ENCODE data around the gene CHSY3.
"Not testable (repeated sequence)": the region's sequence is repeated elsewhere in the genome, so short reads cannot be mapped to it uniquely, and the experiment has no call there.

The CHSY3 gene

GRCh38 chr5:130155345-130156011, 251.2 kb downstream of the CHSY3 start:
- DNase-seq (ENCODE audit: low spot score), result no peak

GRCh38 chr5:130158036-130158435, 253.8 kb downstream of the CHSY3 start:
- no peak for DNase-seq (ENCODE audit: low spot score)

GRCh38 chr5:130159968-130160367, 255.7 kb downstream of the CHSY3 start:
- no peak for DNase-seq (ENCODE audit: low spot score)

GRCh38 chr5:130164966-130165365, 260.7 kb downstream of the CHSY3 start:
- no peak for DNase-seq (ENCODE audit: low spot score)

- DNase-seq (ENCODE audit: low spot score), result no peak
Measured at GRCh38 chr5:130166839-130167490, 262.7 kb downstream of the CHSY3 start.

- no peak for DNase-seq (ENCODE audit: low spot score)
Measured at GRCh38 chr5:130168211-130168610, 263.9 kb downstream of the CHSY3 start.

- no peak for DNase-seq (ENCODE audit: low spot score)
Measured at GRCh38 chr5:130171699-130172098, 267.4 kb downstream of the CHSY3 start.

- no peak for DNase-seq (ENCODE audit: low spot score)
Measured at GRCh38 chr5:130183115-130183514, 278.9 kb downstream of the CHSY3 start.

GRCh38 chr5:130189961-130190360, 285.7 kb downstream of the CHSY3 start:
- no peak for DNase-seq (ENCODE audit: low spot score)

- peak; percentile 35 for DNase-seq (ENCODE audit: low spot score)
Measured at GRCh38 chr5:130198927-130199326, 294.7 kb downstream of the CHSY3 start.

- DNase-seq (ENCODE audit: low spot score), result no peak
Measured at GRCh38 chr5:130206686-130207085, 302.4 kb downstream of the CHSY3 start.

GRCh38 chr5:130213607-130214006, 309.3 kb downstream of the CHSY3 start:
- DNase-seq (ENCODE audit: low spot score), result no peak

GRCh38 chr5:130216286-130216685, 312.0 kb downstream of the CHSY3 start:
- DNase-seq (ENCODE audit: low spot score), result no peak

GRCh38 chr5:130222573-130222972, 318.3 kb downstream of the CHSY3 start:
- no peak for DNase-seq (ENCODE audit: low spot score)

- not testable (repeated sequence) for DNase-seq (ENCODE audit: low spot score)
Measured at GRCh38 chr5:130226556-130226955, 322.3 kb downstream of the CHSY3 start.

- DNase-seq (ENCODE audit: low spot score), result no peak
Measured at GRCh38 chr5:130227699-130228098, 323.4 kb downstream of the CHSY3 start.

GRCh38 chr5:130231786-130232185, 327.5 kb downstream of the CHSY3 start:
- no peak for DNase-seq (ENCODE audit: low spot score)

- no peak for DNase-seq (ENCODE audit: low spot score)
Measured at GRCh38 chr5:130234816-130235215, 330.6 kb downstream of the CHSY3 start.

Small RNAs within 50 kb of the gene (small RNA-seq; reads per million reads assigned to genes)
- gene RNA5SP191, result 0.03 to 0.13 reads per million in 2 experiments
- gene RNU6ATAC10P, result 0 to 0.09 reads per million in 2 experiments

Measured in SK-N-DZ (cell line).